Osteoblast (primary cell): ENCODE data around the gene NOX4. TPM values are rescaled to one million over a fixed set of nuclear protein-coding genes. Genes with fewer than 3 reads are reported as not detected.
A peak's percentile ranks its signal among the peaks of the same experiment; 100 is the strongest.
"Not testable (repeated sequence)": the region's sequence is repeated elsewhere in the genome, so short reads cannot be mapped to it uniquely, and the experiment has no call there.

ENCODE experiments used
- DNase-seq: peaks from one replicate; pipeline ENCODE4 v3.0.0; 2011; ENCODE audit warnings: low spot score, mixed read lengths; ENCODE audit not compliant: insufficient read length; ENCODE audit errors: missing footprints
- H2AFZ ChIP-seq: 2 replicates; pipeline ENCODE4 v1.6.0; 2011; ENCODE audit warnings: mild to moderate bottlenecking, low read length
- H3K27ac ChIP-seq: 2 replicates; pipeline ENCODE4 v1.5.1; 2011; ENCODE audit warnings: mild to moderate bottlenecking, low read depth, low read length, moderate library complexity
- H3K27me3 ChIP-seq: 2 replicates; pipeline ENCODE4 v1.6.0; 2012; ENCODE audit warnings: mild to moderate bottlenecking, control low read depth, inconsistent platforms, low read length, moderate library complexity; ENCODE audit not compliant: insufficient read depth
- H3K36me3 ChIP-seq: 2 replicates; pipeline ENCODE4 v1.5.1; 2011; ENCODE audit warnings: mild to moderate bottlenecking, low read length, control low read depth, moderate library complexity; ENCODE audit not compliant: insufficient read depth
- H3K4me1 ChIP-seq: 2 replicates; pipeline ENCODE4 v1.5.1; 2011; ENCODE audit warnings: mild to moderate bottlenecking, low read length, control low read depth, moderate library complexity; ENCODE audit not compliant: insufficient read depth
- H3K4me2 ChIP-seq: 2 replicates; pipeline ENCODE4 v1.6.0; 2011; ENCODE audit warnings: mild to moderate bottlenecking, low read length; ENCODE audit not compliant: insufficient read depth
- H3K4me3 ChIP-seq: fragments of 200-600 bp; sonication (generic); 3 replicates; pipeline ENCODE4 v1.5.1; 2012; ENCODE audit warnings: mild to moderate bottlenecking, low read length, inconsistent platforms; ENCODE audit not compliant: insufficient read depth
- H3K79me2 ChIP-seq: 2 replicates; pipeline ENCODE4 v1.6.0; 2012; ENCODE audit warnings: mild to moderate bottlenecking, low read length, control low read depth, inconsistent platforms; ENCODE audit not compliant: insufficient read depth
- H3K9me3 ChIP-seq: 2 replicates; pipeline ENCODE4 v1.5.1; 2011; ENCODE audit warnings: low read depth, low read length, control low read depth
- H4K20me1 ChIP-seq: 2 replicates; pipeline ENCODE4 v1.6.0; 2012; ENCODE audit warnings: mild to moderate bottlenecking, low read length, control low read depth; ENCODE audit not compliant: insufficient read depth
- CTCF ChIP-seq: IDR thresholded peaks from 2 replicates; pipeline ENCODE4 v1.5.1; 2011; ENCODE audit warnings: mild to moderate bottlenecking, low read depth, low read length, moderate library complexity; ENCODE audit errors: extremely low read depth
- total RNA-seq: library from RNA; depleted of rRNA; stranded (reverse); fragments of >200 nt; gene quantifications from 2 replicates; pipeline ENCODE4 v1.2.3, GENCODE V29; 2012

NOX4 gene
- total RNA-seq, 1 donor, result 1.8 TPM

GRCh38 chr11:89436071-89436470 lies 55.1 kb downstream of the NOX4 start:
- Histone ChIP-seq H3K4me2 (no peak overlapping the region), H3K27me3 (no peaks in the 10 kb centered on the region), H4K20me1 (no peaks in the 10 kb centered on the region), H2AFZ (peak overlapping the region; percentile 33), H3K79me2 (no peaks in the 10 kb centered on the region), H3K27ac (no peak overlapping the region), H3K9me3 (no peaks in the 10 kb centered on the region), H3K4me1 (peaks cover 4% of the 10 kb centered on the region), H3K36me3 (no peaks in the 10 kb centered on the region), H3K4me3 (no peak overlapping the region)
- no peak for TF ChIP-seq CTCF
- no peak for DNase-seq

- H3K36me3 ChIP-seq, result no peaks in the 10 kb centered on the region
- no peaks in the 10 kb centered on the region for H3K27me3 ChIP-seq
- no peaks in the 10 kb centered on the region for H3K9me3 ChIP-seq
- H4K20me1 ChIP-seq, result no peaks in the 10 kb centered on the region
- no peak overlapping the region for H2AFZ ChIP-seq
- no peaks in the 10 kb centered on the region for H3K79me2 ChIP-seq
- no peak for DNase-seq
- H3K4me1 ChIP-seq, result peaks cover 4% of the 10 kb centered on the region
- no peak overlapping the region for H3K4me3 ChIP-seq
- no peak overlapping the region for H3K4me2 ChIP-seq
- TF ChIP-seq CTCF, result no peak
- H3K27ac ChIP-seq, result no peak overlapping the region
Measured at GRCh38 chr11:89433278-89433677, 57.9 kb downstream of the NOX4 start.

GRCh38 chr11:89432182-89432581 lies 59.0 kb downstream of the NOX4 start:
- not testable (repeated sequence) for H3K27me3 ChIP-seq, H3K27ac ChIP-seq, H3K4me3 ChIP-seq, H2AFZ ChIP-seq, DNase-seq, H4K20me1 ChIP-seq, H3K4me1 ChIP-seq, H3K79me2 ChIP-seq, H3K9me3 ChIP-seq, H3K4me2 ChIP-seq, H3K36me3 ChIP-seq

- H3K36me3 ChIP-seq, H3K4me3 ChIP-seq, H3K27ac ChIP-seq, H3K4me2 ChIP-seq, H4K20me1 ChIP-seq, H3K4me1 ChIP-seq, H3K9me3 ChIP-seq, DNase-seq, H2AFZ ChIP-seq, H3K27me3 ChIP-seq, H3K79me2 ChIP-seq: not testable (repeated sequence)
Measured at GRCh38 chr11:89426501-89426900, 64.7 kb downstream of the NOX4 start.

GRCh38 chr11:89421718-89422117 lies 69.5 kb downstream of the NOX4 start:
- no peaks in the 10 kb centered on the region for H3K79me2 ChIP-seq
- H3K4me1 ChIP-seq, result no peaks in the 10 kb centered on the region
- H3K4me3 ChIP-seq, result no peak overlapping the region
- H3K4me2 ChIP-seq, result no peak overlapping the region
- no peak overlapping the region for H3K27ac ChIP-seq
- H2AFZ ChIP-seq, result no peak overlapping the region
- H3K9me3 ChIP-seq, result no peaks in the 10 kb centered on the region
- no peaks in the 10 kb centered on the region for H3K27me3 ChIP-seq
- no peak for TF ChIP-seq CTCF
- no peaks in the 10 kb centered on the region for H3K36me3 ChIP-seq
- no peaks in the 10 kb centered on the region for H4K20me1 ChIP-seq
- DNase-seq, result no peak
